Fibroblast of skin of left biceps (primary cell): Measurements from ENCODE around the gene TMPRSS6.

Experiments used
- DNase-seq, 2 experiments: peaks; one replicate each; pipeline ENCODE4 v3.0.0-alpha.2; 2013; ENCODE audit warnings: low read depth in 2 of 2

Gene TMPRSS6

DNA sequence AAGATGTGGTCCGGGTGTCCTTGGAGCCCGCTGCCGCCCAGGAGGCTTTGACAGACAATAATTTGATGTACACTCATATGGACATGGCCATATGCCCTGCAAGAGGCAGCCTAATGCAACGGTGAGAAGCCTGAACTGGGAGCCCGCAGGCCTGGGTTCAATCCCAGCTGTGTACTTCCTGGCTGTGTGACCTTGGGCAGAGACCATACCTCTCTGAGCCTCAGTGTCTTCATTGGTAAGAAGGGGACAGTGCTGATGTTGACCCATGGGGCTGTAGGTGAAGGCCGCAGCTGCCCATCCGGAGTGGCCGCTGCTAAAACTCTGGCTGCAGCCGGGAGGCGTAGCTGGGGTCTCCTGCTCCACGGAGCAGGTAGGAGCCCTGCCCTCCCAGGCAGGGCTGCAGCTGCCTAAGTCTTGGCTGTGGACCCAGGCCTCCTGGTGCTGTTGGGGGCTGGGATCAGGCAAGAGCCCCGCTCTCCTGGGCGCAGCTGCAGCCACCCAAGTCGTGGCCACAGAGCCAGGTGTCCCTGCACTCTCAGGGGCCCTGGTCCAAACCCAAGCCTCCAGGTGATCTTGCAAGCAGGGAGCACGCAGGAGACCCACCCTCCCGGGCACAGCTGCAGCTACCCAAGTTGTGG lies 31.3 kb upstream of the TMPRSS6 start:
- no peak for DNase-seq

DNA sequence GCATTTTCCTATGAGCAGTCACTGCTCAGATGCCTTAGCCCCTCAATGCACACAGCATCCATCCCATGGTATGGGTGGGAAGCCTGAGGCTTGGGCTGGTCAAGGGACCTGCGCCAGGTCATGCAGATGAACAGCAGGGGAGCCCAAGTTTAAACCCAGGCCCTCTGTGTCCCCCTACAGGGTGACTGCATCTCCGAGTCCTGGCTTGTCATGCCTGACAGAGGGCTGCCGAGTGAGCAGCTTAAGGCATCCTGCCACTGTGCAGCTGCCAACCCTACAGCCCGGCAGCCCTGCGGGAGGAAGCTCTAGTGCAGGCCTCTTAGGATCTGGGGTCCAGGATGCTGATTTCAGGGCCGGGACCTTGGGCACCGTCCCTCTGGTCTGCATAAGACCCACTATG lies 30.2 kb upstream of the TMPRSS6 start:
- no peak for DNase-seq

- no peak for DNase-seq
These were observed 29.5 kb upstream of the TMPRSS6 start for GRCh38 chr22:37138849-37139561.

GRCh38 chr22:37137903-37138665 lies 28.6 kb upstream of the TMPRSS6 start:
- DNase-seq, result no peak

- no peak for DNase-seq
These were observed 27.6 kb upstream of the TMPRSS6 start for GRCh38 chr22:37137131-37137530.

- no peak for DNase-seq
These were observed 25.5 kb upstream of the TMPRSS6 start for GRCh38 chr22:37135023-37135422.

DNA sequence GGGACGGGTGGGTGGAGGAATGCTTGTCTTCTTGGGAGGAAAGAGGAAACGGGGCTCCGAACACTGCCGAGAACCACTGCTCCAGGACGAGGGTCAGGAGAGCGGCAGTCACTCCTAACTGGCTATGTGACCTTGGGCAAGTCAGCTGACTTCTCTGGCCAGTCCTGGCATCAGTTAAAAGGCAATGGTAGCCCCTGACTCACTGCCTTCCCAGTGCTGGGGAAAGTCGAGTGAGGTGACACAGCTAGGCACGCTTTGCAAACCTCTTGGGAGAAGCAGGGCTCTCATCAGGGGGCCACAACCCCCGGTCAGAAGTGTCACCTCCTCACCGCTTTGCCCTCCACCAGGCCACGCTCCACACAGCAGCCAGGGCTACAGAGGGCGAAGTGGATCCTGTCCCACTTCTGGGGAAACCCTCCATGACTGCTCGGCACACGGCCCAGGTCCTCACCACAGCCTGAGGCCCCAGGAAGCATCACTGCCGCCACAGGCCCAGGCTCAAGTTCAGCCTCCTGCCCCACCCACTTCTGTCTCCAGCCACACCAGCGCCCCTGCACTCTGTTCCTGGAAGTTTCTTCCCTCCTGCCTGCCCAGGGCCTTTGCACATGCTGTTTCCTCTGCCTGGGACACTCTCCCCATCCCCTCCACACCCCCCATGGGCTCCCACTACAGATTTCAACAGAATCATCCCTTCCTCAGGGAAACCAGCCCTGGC lies 23.9 kb upstream of the TMPRSS6 start:
- no peak for DNase-seq

GRCh38 chr22:37132773-37133172 lies 23.3 kb upstream of the TMPRSS6 start:
- DNase-seq, result no peak

GRCh38 chr22:37129866-37130441 lies 20.4 kb upstream of the TMPRSS6 start:
- DNase-seq, result no peak

- DNase-seq, result no peak
These were observed 19.2 kb upstream of the TMPRSS6 start for GRCh38 chr22:37128555-37129281.

GRCh38 chr22:37127350-37127878 lies 17.9 kb upstream of the TMPRSS6 start:
- no peak for DNase-seq

DNA sequence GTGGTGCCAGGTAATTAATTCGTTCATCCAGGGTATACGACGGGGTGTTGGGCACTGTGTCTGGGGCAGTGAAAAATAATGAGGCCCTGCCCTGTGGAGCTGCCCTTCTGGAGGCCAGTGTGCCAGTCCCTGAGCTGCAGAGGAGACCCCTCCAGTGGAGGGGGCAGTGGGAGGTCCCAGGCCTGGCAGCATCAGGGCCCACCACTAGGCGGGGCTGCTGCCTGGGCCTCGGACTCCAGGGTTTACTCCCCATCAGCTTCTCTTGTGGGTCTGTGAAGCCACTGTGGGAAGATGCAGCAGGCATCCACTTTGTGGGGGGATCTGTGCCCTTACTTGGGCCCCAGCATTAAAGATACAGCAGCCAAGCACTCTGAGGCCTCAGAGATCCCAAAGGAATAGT lies 17.4 kb upstream of the TMPRSS6 start:
- DNase-seq, result no peak

GRCh38 chr22:37126383-37126782 lies 16.9 kb upstream of the TMPRSS6 start:
- no peak for DNase-seq

GRCh38 chr22:37123649-37124048 lies 14.1 kb upstream of the TMPRSS6 start:
- DNase-seq, result no peak

DNA sequence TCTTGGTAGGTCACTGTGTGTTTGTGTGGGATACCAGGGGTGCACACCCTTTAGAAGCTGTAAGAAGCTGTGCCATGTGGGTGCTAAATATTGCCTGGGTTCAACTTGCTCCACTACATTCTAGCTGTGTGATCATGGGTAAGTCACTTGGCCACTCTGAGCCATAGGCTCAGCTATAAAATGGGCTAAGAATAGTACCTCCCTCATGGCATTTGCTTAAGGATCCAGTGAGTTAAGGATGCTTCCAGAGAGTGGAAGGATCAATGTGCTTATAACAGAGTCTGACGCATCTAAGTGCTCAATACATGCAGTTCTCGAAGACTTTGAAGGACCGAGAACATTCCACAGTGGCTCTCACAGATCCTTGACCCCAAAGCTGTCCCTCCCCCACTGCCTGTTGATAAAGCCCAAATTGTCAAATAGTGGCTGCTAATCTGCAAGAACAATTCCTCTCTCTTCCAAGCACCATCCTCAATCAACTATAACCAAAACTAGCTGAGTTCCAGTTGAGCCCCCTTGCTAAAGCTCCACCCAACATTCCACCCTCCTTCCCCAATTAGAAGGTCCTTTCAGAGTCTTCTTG lies 13.2 kb upstream of the TMPRSS6 start:
- DNase-seq, result no peak

GRCh38 chr22:37121887-37122591 lies 12.5 kb upstream of the TMPRSS6 start:
- no peak for DNase-seq

DNA sequence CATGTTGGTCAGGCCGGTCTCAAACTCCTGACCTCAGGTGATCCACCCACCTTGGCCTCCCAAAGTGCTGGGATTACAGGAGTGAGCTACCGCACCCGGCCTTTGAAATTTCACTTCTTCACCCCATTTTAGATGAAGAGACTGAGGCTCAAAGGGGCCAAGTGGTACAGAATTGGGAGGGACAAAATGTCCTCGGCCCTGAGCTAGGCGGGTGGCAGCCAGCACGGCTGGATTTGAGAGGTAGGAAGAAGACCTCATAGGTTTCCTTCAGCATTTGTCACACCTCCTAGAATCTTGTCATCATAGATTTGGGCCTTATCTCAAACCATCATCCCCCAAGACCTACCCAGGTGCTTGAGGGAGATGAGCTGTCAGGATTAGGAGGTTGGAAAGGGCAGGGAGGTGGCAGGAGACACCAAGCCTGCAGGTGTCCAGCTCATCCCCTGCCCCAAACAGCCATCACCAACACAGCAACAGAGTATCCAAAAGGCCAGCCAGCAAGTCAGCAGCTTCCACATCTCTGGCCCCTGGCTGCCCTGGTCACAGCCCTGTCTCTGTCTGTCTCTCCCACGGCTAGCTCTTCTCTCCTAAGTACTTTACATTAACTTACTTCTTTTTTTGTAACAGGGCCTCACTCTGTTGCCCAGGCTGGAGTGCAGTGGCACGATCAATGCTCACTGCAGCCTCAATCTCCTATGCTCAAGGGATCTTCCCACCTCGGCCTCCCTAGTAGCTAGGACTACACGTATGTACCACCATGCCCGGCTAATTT lies 11.2 kb upstream of the TMPRSS6 start:
- no peak for DNase-seq

DNA sequence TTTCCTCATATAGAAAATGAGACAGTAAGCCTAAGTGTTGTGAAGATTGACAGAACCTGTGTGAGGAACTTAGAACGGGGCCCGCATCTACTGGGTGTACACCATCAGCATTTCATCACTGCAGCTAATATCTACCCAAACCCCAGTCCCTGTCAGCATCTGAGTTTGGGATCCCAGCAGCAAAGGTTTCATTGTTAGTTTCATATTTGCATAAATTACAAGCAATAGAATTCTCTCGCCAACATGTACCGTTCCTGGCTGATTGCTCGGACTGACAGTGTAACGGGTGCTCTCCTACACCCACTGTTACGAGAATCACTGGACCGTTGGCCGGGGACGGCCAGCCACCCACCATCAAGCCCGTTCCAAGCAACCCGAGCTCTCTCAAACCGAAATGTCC lies 10.4 kb upstream of the TMPRSS6 start:
- no peak for DNase-seq

- no peak for DNase-seq
These were observed 8.6 kb upstream of the TMPRSS6 start for GRCh38 chr22:37118083-37118482.
